GM10266 (cell line): ENCODE data around the gene CALML4.
"Not testable (repeated sequence)": the region's sequence is repeated elsewhere in the genome, so short reads cannot be mapped to it uniquely, and the experiment has no call there.

Experiments
- DNase-seq: peaks from one replicate; pipeline ENCODE4 v3.0.0; 2012; ENCODE audit errors: extremely low spot score
- CTCF ChIP-seq: IDR thresholded peaks from 2 replicates; pipeline ENCODE4 v1.5.1; 2012; ENCODE audit warnings: mild to moderate bottlenecking, low read depth; ENCODE audit not compliant: control insufficient read depth, insufficient read depth; ENCODE audit errors: missing control alignments

Gene CALML4

GRCh38 chr15:68183616-68184315 lies 21.4 kb downstream of the CALML4 start:
- TF ChIP-seq CTCF = no peak

GRCh38 chr15:68177742-68178141 lies 27.4 kb downstream of the CALML4 start:
- no peak for TF ChIP-seq CTCF

More at GRCh38 chr15:68183616-68184315, 21.4 kb downstream of the CALML4 start:
- DNase-seq = no peak

DNA sequence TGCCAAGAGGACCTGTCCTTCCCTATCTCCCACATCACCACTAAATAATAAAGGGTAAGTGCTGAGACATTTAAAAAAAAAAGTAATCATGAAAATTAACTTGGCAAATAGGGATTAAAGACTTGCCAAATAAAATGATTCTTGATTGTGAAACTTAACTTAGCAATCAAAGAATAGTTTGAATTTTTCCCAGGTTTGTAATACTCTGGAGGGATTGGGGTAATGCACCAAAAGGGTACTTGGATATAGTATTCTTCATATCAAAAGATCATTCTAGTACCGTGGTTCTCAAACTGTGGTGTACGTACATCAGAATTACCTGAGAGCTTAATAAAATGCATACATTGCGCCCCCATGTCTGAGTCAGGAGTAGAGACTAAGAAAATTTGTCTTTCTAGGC lies 28.5 kb downstream of the CALML4 start:
- TF ChIP-seq CTCF = no peak
- no peak for DNase-seq

More at GRCh38 chr15:68177742-68178141, 27.4 kb downstream of the CALML4 start:
- no peak for DNase-seq

DNA sequence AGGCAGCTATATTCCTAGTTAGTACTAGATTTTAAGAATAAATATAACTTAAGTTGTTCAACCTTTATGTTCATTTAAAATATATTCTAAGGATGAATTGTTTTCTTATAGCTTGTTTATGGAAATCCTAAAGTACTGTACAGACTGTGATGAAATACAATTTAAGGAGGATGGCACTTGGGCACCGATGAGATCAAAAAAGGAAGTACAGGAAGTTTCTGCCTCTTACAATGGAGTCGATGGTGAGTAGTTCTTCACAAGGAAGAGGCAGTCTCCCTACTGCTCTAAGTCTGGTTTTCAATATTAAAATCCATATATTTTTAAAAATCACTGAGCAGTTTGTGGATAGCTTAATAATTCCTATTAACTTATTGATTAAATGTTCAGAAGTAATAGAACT lies 29.6 kb downstream of the CALML4 start:
- DNase-seq = no peak
- TF ChIP-seq CTCF = no peak

GRCh38 chr15:68173119-68173518 lies 32.0 kb downstream of the CALML4 start:
- no peak for DNase-seq
- TF ChIP-seq CTCF = no peak

- DNase-seq = not testable (repeated sequence)
Measured at GRCh38 chr15:68172037-68172436, 33.1 kb downstream of the CALML4 start.

GRCh38 chr15:68166847-68167246 lies 38.3 kb downstream of the CALML4 start:
- no peak for DNase-seq

More at GRCh38 chr15:68166847-68167246, 38.3 kb downstream of the CALML4 start:
- no peak for TF ChIP-seq CTCF
